Measurements from ENCODE around the gene AKIRIN2. TPM values are rescaled to one million over a fixed set of nuclear protein-coding genes. Genes with fewer than 3 reads are reported as not detected.

The AKIRIN2 gene
- polyA plus RNA-seq, 1 donor (not counting 4 experiments of a cell fraction or from before 2014, with no cell fraction given): 24.6 TPM

DNA sequence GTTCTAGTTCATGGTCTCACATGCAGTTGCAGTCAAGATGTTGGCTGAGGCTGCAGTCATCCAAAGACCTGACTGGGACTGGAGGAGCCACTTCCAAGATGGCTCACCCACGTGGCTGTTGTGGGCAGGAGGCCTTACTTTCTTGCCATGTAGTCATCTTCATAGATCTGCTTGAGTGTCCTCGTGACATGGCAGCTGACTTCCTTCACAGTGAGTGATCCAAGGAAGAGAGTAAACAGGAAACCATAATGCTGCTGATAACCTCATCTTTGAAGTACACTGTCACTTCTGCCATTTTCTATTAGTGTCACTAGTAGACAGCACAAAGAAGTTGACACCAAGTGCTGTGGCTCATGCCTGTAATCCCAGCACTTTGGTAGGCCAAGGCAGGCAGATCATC lies 40.1 kb upstream of the AKIRIN2 start:
- dilution Hi-C loops (cut with MboI; ENCODE audit: extremely low pct_ligation_motif_present, low sequenced_read_pairs): no loop called here

DNA sequence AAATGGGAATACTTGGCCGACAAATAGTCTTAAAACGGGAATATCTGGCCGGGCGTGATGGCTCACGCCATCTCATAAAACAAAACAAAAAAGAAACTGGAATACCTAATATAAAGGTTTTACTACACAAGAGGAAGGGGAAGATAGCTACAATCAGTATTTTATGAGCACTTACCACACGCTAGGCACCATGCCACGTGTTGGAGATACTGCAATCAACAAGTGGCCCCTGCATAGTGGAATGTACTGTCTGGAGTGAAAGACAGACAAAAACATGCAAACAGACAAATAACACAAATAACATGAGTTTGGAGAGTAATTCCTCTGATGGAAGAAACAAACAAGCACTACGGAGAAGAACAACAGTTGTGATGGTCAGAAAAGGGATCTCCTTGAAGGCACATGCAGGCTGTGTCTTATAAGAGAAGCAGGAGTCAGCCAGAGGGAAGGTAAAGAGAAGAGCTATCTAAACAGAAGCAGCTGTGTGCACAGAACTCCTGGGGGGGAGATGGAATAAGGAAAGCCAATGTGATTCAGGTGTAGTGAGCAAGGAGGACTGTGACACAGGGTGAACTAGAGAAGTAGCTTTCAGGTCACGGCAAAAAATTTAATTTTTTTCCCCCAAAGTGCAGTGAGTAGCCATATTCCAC lies 39.1 kb upstream of the AKIRIN2 start:
- no peaks in the 10 kb centered on the region for H3K9me3 ChIP-seq (ENCODE audit: control insufficient read depth, low read depth, low read length)
- DNase-seq (ENCODE audit: low read depth, low spot score): no peak
- no peak for FAIRE-seq
- TF ChIP-seq EZH2 (IDR thresholded peaks at IDR 0.05; ENCODE audit: low read length): no peak
- TF ChIP-seq, protein P1, sequence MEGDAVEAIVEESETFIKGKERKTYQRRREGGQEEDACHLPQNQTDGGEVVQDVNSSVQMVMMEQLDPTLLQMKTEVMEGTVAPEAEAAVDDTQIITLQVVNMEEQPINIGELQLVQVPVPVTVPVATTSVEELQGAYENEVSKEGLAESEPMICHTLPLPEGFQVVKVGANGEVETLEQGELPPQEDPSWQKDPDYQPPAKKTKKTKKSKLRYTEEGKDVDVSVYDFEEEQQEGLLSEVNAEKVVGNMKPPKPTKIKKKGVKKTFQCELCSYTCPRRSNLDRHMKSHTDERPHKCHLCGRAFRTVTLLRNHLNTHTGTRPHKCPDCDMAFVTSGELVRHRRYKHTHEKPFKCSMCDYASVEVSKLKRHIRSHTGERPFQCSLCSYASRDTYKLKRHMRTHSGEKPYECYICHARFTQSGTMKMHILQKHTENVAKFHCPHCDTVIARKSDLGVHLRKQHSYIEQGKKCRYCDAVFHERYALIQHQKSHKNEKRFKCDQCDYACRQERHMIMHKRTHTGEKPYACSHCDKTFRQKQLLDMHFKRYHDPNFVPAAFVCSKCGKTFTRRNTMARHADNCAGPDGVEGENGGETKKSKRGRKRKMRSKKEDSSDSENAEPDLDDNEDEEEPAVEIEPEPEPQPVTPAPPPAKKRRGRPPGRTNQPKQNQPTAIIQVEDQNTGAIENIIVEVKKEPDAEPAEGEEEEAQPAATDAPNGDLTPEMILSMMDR (optimal IDR thresholded peaks at IDR 0.05 in 1 of 3, IDR thresholded peaks at IDR 0.05 in 1 of 3, conservative IDR thresholded peaks at IDR 0.05 in 1 of 3; ENCODE audit: extremely low read depth in 1 of 3, insufficient read depth in 2 of 3, low read length in 3 of 3): no peak
- no peaks in the 10 kb centered on the region for H3K36me3 ChIP-seq (ENCODE audit: control insufficient read depth in 2 of 2, extremely low read depth in 1 of 2, insufficient read depth in 2 of 2, low read length in 2 of 2)
- H3K4me1 ChIP-seq (ENCODE audit: control insufficient read depth, extremely low read depth, insufficient read depth, low read length): peaks cover 4% of the 10 kb centered on the region
- H2AFZ ChIP-seq (ENCODE audit: control insufficient read depth, low read length): no peak overlapping the region
- H3K27ac ChIP-seq (ENCODE audit: control insufficient read depth, insufficient read depth, low read length): no peak overlapping the region
- H4K20me1 ChIP-seq (ENCODE audit: control insufficient read depth, extremely low read depth, insufficient read depth, low read length): no peaks in the 10 kb centered on the region
- H3K79me2 ChIP-seq (ENCODE audit: control insufficient read depth, insufficient read depth, low read length): no peaks in the 10 kb centered on the region
- dilution Hi-C loops (cut with MboI; ENCODE audit: extremely low pct_ligation_motif_present, low sequenced_read_pairs): no loop called here
- no peak overlapping the region for H3K9ac ChIP-seq (ENCODE audit: control insufficient read depth, extremely low read depth, insufficient read depth, low read length)
- no peaks in the 10 kb centered on the region for H3K27me3 ChIP-seq (ENCODE audit: control insufficient read depth, extremely low read depth, insufficient read depth, low read length)
- H3K9me1 ChIP-seq (ENCODE audit: control insufficient read depth, extremely low read depth, insufficient read depth, low read length): no peaks in the 10 kb centered on the region
- H3K4me3 ChIP-seq (ENCODE audit: control insufficient read depth in 2 of 3, extremely low read depth in 1 of 3, insufficient read depth in 2 of 3, low read depth in 1 of 3, low read length in 3 of 3): no peak overlapping the region
- no peak overlapping the region for H3K4me2 ChIP-seq (ENCODE audit: control insufficient read depth, extremely low read depth, insufficient read depth, low read depth, low read length)

More for the DNA sequence above, 40.1 kb upstream of the AKIRIN2 start:
- DNase-seq (ENCODE audit: low read depth, low spot score) (no peak), FAIRE-seq (no peak)
- no peaks in the 10 kb centered on the region for H3K9me3 ChIP-seq (ENCODE audit: control insufficient read depth, low read depth, low read length)
- no peak overlapping the region for H3K4me2 ChIP-seq (ENCODE audit: control insufficient read depth, extremely low read depth, insufficient read depth, low read depth, low read length)
- H3K4me1 ChIP-seq (ENCODE audit: control insufficient read depth, extremely low read depth, insufficient read depth, low read length): peaks cover 4% of the 10 kb centered on the region
- no peak overlapping the region for H2AFZ ChIP-seq (ENCODE audit: control insufficient read depth, low read length)
- no peaks in the 10 kb centered on the region for H3K79me2 ChIP-seq (ENCODE audit: control insufficient read depth, insufficient read depth, low read length)
- H3K9me1 ChIP-seq (ENCODE audit: control insufficient read depth, extremely low read depth, insufficient read depth, low read length): no peaks in the 10 kb centered on the region
- H4K20me1 ChIP-seq (ENCODE audit: control insufficient read depth, extremely low read depth, insufficient read depth, low read length): no peaks in the 10 kb centered on the region
- H3K9ac ChIP-seq (ENCODE audit: control insufficient read depth, extremely low read depth, insufficient read depth, low read length): no peak overlapping the region
- H3K27me3 ChIP-seq (ENCODE audit: control insufficient read depth, extremely low read depth, insufficient read depth, low read length): no peaks in the 10 kb centered on the region
- H3K27ac ChIP-seq (ENCODE audit: control insufficient read depth, insufficient read depth, low read length): no peak overlapping the region
- no peaks in the 10 kb centered on the region for H3K36me3 ChIP-seq (ENCODE audit: control insufficient read depth in 2 of 2, extremely low read depth in 1 of 2, insufficient read depth in 2 of 2, low read length in 2 of 2)
- no peak overlapping the region for H3K4me3 ChIP-seq (ENCODE audit: control insufficient read depth in 2 of 3, extremely low read depth in 1 of 3, insufficient read depth in 2 of 3, low read depth in 1 of 3, low read length in 3 of 3)
- TF ChIP-seq, protein P1 (optimal IDR thresholded peaks at IDR 0.05 in 1 of 3, IDR thresholded peaks at IDR 0.05 in 1 of 3, conservative IDR thresholded peaks at IDR 0.05 in 1 of 3; ENCODE audit: extremely low read depth in 1 of 3, insufficient read depth in 2 of 3, low read length in 3 of 3): no peak
- TF ChIP-seq EZH2 (IDR thresholded peaks at IDR 0.05; ENCODE audit: low read length): no peak

All from keratinocyte (primary cell).